Ecto neural progenitor cell (in vitro differentiated cells): Measurements from ENCODE around the gene SLCO2B1.

Source experiments
- DNase-seq: peaks from one replicate; pipeline ENCODE4 v3.0.0-alpha.2; 2018; ENCODE audit warnings: low spot score

Gene SLCO2B1

DNA sequence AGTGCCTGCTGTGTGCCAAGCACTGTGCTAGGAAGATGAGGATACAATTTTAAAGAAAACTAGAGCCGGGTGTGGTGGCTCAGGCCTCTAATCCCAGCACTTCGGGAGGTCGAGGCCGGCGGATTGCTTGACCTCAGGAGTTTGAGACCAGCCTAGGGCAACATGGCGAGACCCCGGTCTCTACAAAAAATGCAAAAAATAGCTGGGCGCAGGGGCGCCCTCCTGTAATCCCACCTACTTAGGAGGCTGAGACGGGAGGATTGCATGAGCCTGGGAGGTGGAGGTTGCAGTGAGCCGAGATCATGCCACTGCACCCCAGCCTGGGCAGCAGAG lies 98.0 kb downstream of the SLCO2B1 start:
- DNase-seq, result no peak

DNA sequence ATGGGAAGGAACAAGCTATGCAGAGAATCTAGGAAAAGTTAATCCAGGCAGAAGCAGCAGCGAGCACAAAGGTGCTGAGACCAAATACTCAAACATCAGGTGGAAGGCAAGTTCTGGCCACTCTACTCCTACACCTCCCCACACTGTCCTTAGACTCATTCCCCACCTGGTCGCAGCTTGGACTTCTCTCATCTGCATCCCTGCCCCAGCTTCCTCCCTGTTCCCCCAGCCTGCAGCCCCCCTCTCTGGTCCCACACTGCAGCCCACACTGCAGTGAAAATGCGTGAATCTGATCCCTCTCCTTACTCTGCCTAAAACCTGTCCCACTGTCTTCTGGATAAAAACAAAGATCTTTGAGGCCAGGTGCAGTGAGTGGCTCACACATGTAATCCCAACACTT lies 98.8 kb downstream of the SLCO2B1 start:
- no peak for DNase-seq

DNA sequence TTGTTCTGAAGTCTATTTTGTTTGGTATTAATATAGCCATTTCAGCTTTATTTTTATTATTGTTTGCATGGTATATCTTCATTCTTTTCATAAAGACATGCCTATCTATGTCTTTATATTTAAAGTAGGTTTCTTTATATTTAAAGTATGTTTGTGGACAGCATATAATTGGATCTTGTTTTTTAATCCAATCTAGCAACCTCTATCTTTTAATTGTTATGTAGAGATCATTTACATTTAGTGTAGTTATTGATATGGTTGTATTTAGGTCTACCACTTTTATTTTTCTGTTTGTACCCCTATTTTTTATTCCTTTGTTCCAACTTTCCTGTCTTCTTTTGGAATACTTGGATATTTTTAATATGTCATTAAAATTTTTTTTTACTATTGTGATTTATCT lies 103.4 kb downstream of the SLCO2B1 start:
- DNase-seq, result no peak
